GM12801 (cell line): ENCODE measurements around the gene CDC25A.

Source experiments
- CTCF ChIP-seq: IDR thresholded peaks from one replicate; pipeline ENCODE4 v1.5.1; 2011; ENCODE audit warnings: control low read depth; ENCODE audit not compliant: insufficient read length; ENCODE audit errors: extremely low read depth

Gene CDC25A

GRCh38 chr3:48215019-48215418 is 26.8 kb upstream of the CDC25A start:
- no peak for TF ChIP-seq CTCF

- TF ChIP-seq CTCF = no peak
These were observed 26.0 kb upstream of the CDC25A start for GRCh38 chr3:48214225-48214624.

GRCh38 chr3:48209445-48209844 is 21.2 kb upstream of the CDC25A start:
- no peak for TF ChIP-seq CTCF

GRCh38 chr3:48208076-48208475 is 19.9 kb upstream of the CDC25A start:
- TF ChIP-seq CTCF = no peak

GRCh38 chr3:48202632-48203031 is 14.4 kb upstream of the CDC25A start:
- TF ChIP-seq CTCF = no peak

GRCh38 chr3:48199117-48199516 is 10.9 kb upstream of the CDC25A start:
- TF ChIP-seq CTCF = no peak

- no peak for TF ChIP-seq CTCF
These were observed 8.4 kb upstream of the CDC25A start for GRCh38 chr3:48196611-48197010.
